ENCODE measurements around the gene JAML.

- TF ChIP-seq CREB1 (CRISPR knock-in tag; IDR thresholded peaks at IDR 0.05; ENCODE audit: low read depth) (no peak), CTCF (conservative IDR thresholded peaks at IDR 0.05; ENCODE audit: low read depth in 2 of 2) (no peak), POLR2AphosphoS5 (IDR thresholded peaks at IDR 0.05; ENCODE audit: low read depth) (no peak), ZNF462 (CRISPR knock-in tag; IDR thresholded peaks at IDR 0.05) (no peak), ZNF114 (CRISPR knock-in tag; IDR thresholded peaks at IDR 0.05) (no peak), REST (IDR thresholded peaks at IDR 0.05; ENCODE audit: unreplicated experiment) (no peak), STAT1 (IDR thresholded peaks at IDR 0.05; ENCODE audit: unreplicated experiment) (no peak)
Observed at GRCh38 chr11:118168316-118168715, 56.5 kb downstream of the JAML start.
